Measurements from ENCODE around the gene TRAF4. TPM values are rescaled to one million over a fixed set of nuclear protein-coding genes. Genes with fewer than 3 reads are reported as not detected.

The TRAF4 gene
- total and polyA plus RNA-seq, 9 of the 15 experiments (the other 6 are each of a cell fraction or from before 2014, with no cell fraction given) = 2.4 to 147 (median 72.4) TPM

DNA sequence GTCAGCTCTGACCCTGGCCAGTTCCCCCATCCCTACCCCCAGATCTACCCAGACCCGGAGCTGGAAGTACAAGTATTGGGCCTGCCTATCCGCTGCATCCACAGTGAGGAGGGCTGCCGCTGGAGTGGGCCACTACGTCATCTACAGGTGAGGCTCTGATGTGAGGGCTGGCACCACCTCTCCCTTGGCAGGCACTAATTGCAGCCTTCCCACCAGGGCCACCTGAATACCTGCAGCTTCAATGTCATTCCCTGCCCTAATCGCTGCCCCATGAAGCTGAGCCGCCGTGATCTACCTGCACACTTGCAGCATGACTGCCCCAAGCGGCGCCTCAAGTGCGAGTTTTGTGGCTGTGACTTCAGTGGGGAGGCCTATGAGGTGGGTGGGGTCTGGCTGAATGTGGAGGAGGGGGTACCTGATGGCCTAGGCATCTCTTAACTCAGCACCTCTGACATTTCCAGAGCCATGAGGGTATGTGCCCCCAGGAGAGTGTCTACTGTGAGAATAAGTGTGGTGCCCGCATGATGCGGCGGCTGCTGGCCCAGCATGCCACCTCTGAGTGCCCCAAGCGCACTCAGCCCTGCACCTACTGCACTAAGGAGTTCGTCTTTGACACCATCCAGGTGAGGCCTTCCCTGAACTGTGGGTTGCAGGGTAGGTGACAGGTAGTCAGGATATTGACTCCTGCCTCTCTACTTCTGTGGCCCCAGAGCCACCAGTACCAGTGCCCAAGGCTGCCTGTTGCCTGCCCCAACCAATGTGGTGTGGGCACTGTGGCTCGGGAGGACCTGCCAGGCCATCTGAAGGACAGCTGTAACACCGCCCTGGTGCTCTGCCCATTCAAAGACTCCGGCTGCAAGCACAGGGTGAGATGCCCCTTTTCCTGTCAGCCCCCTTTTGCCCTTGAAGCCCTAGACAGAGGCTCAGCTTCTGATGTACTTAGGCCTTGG, 4.3 kb downstream of the TRAF4 start:
- in situ Hi-C loops (cut with MboI) (no loop called here), intact Hi-C loops (cut with micrococcal nuclease) (no loop called here)
- CTCF ChIA-PET (ENCODE audit: low intra/inter-chr PET ratio) = interaction anchor here (6.8 kb wide), 1 partner anchor 21 kb away, joined by 117 read pairs; the partner anchor contains the start of genes NEK8 and TLCD1
- peaks cover 27% of the 10 kb centered on the region for H4K20me1 ChIP-seq (replicated peaks; ENCODE audit: control insufficient read depth, insufficient read depth, low read length)
- WGBS (ENCODE audit: insufficient coverage, low coverage, missing lambda C conversion rate) = 94% methylated on average over 18 of the region's 18 CpGs
- H3K27me3 ChIP-seq (ENCODE audit: control insufficient read depth in 2 of 2, insufficient read depth in 2 of 2, low read length in 2 of 2) = no peaks in the 10 kb centered on the region
- ATAC-seq (no peak), FAIRE-seq (no peak), DNase-seq (ENCODE audit: extremely low read depth in 1 of 4, low spot score in 3 of 4) (no peak)
- no peak overlapping the region for H2AFZ ChIP-seq (ENCODE audit: low read depth, low read length)
- H3K9ac ChIP-seq (ENCODE audit: insufficient read depth in 1 of 2, low read depth in 2 of 2, low read length in 2 of 2) = peak overlapping the region in 1 of 2 experiments; percentile 31; a peak in 1 of 4 replicates
- no peaks in the 10 kb centered on the region for H3K9me3 ChIP-seq (replicated peaks; ENCODE audit: control insufficient read depth, insufficient read depth, low read depth, low read length)
- no peak overlapping the region for H3K4me3 ChIP-seq
- POLR2A ChIA-PET = interaction anchor here (0.6 to 17.4 kb wide), 10 partner anchors 13 to 198 kb away, joined by 3 to 367 read pairs (median 4); partner anchors contain the start of genes NEK8, RPL23A and TLCD1
- BruUV-seq (replicated peaks) = no TSS peak
- H3K9me1 ChIP-seq (ENCODE audit: control insufficient read depth, insufficient read depth, low read length) = no peaks in the 10 kb centered on the region
- H3K4me2 ChIP-seq (ENCODE audit: insufficient read depth, low read length) = no peak overlapping the region
- H3K36me3 ChIP-seq (ENCODE audit: control insufficient read depth, insufficient read depth, low read length) = peaks cover 75% of the 10 kb centered on the region
- peaks cover 67% of the 10 kb centered on the region for H3K79me2 ChIP-seq (ENCODE audit: control insufficient read depth, insufficient read depth, low read length)
- H3K4me1 ChIP-seq (replicated peaks in 1 of 2; ENCODE audit: control insufficient read depth in 2 of 2, insufficient read depth in 2 of 2, low read length in 2 of 2) = peaks cover 22 to 56% of the 10 kb centered on the region in 2 experiments
- TF ChIP-seq, protein P1, sequence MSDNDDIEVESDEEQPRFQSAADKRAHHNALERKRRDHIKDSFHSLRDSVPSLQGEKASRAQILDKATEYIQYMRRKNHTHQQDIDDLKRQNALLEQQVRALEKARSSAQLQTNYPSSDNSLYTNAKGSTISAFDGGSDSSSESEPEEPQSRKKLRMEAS (CRISPR knock-in tag; IDR thresholded peaks at IDR 0.05) = 0 out of 2 replicates have a peak, but pooled peaks have one; percentile 2
- 0 out of 2 replicates have a peak, but pooled peaks have one; percentile 4 for TF ChIP-seq SUPT5H (IDR thresholded peaks at IDR 0.05)
- TF ChIP-seq ZNF695 (CRISPR knock-in tag; IDR thresholded peaks at IDR 0.05) = no peak
- 0 out of 2 replicates have a peak, but pooled peaks have one; percentile 30 for TF ChIP-seq FOXK1 (CRISPR knock-in tag; IDR thresholded peaks at IDR 0.05; ENCODE audit: borderline replicate concordance)
- TF ChIP-seq RBFOX2 (IDR thresholded peaks at IDR 0.05; ENCODE audit: low read depth, low read length) = peak; percentile 52; the same call in 1 of the 2 replicates
- TF ChIP-seq TAF7 (tag; IDR thresholded peaks at IDR 0.05) = no peak
- TF ChIP-seq POLR2G (IDR thresholded peaks at IDR 0.05; ENCODE audit: low read depth, low read length) = peak; percentile 60
- no peak overlapping the region for H3K27ac ChIP-seq (ENCODE audit: extremely low read depth, low read depth, low read length)

All from K562 (cell line).